Keratinocyte (primary cell): ENCODE results near the gene OR11G2.
"Not testable (repeated sequence)": the region's sequence is repeated elsewhere in the genome, so short reads cannot be mapped to it uniquely, and the experiment has no call there.

Experiments used
- CTCF ChIP-seq, 3 experiments: IDR thresholded peaks in 1 of 3; conservative IDR thresholded peaks in 1 of 3; optimal IDR thresholded peaks in 1 of 3; 2 replicates in 2 of 3; 3 replicates in 1 of 3; pipeline versions ENCODE3 to v1.5.1; 2011; ENCODE audit warnings: low read length in 3 of 3, mild to moderate bottlenecking in 3 of 3, moderate library complexity in 2 of 3, control low read depth in 1 of 3, inconsistent platforms in 1 of 3; ENCODE audit not compliant: insufficient read depth in 2 of 3; ENCODE audit errors: extremely low read depth in 1 of 3
- EZH2 ChIP-seq: IDR thresholded peaks from one replicate; pipeline ENCODE4 v1.6.1; 2012; ENCODE audit warnings: inconsistent platforms, mild to moderate bottlenecking, low read length, moderate library complexity

- not testable (repeated sequence) for TF ChIP-seq CTCF (optimal IDR thresholded peaks at IDR 0.05 in 1 of 3, IDR thresholded peaks at IDR 0.05 in 1 of 3, conservative IDR thresholded peaks at IDR 0.05 in 1 of 3; ENCODE audit: extremely low read depth in 1 of 3, insufficient read depth in 2 of 3, low read length in 3 of 3); EZH2
Measured at GRCh38 chr14:20195170-20195569, 4.5 kb downstream of the OR11G2 start.
